ENCODE results near the gene ADRA2B. TPM values are rescaled to one million over a fixed set of nuclear protein-coding genes. Genes with fewer than 3 reads are reported as not detected.

ADRA2B gene
- total and polyA plus RNA-seq, 2 donors (not counting 3 experiments of a cell fraction or from before 2014, with no cell fraction given), result not detected

- Histone ChIP-seq H3K27me3 (ENCODE audit: control insufficient read depth in 2 of 2, insufficient read depth in 2 of 2, low read length in 2 of 2) (peaks cover 0 to 3% of the 10 kb centered on the region in 2 experiments), H3K27ac (ENCODE audit: insufficient read depth, low read depth, low read length) (no peak overlapping the region), H3K4me2 (ENCODE audit: insufficient read depth, low read length) (no peak overlapping the region), H3K79me2 (ENCODE audit: control insufficient read depth, insufficient read depth, low read length) (no peaks in the 10 kb centered on the region), H3K9me1 (replicated peaks; ENCODE audit: control insufficient read depth, extremely low read depth, insufficient read depth, low read length) (no peaks in the 10 kb centered on the region), H3K36me3 (ENCODE audit: control insufficient read depth in 2 of 2, extremely low read depth in 1 of 2, insufficient read depth in 2 of 2, low read length in 2 of 2) (no peaks in the 10 kb centered on the region), H4K20me1 (replicated peaks; ENCODE audit: control insufficient read depth, extremely low read depth, insufficient read depth, low read length) (no peaks in the 10 kb centered on the region), H2AFZ (ENCODE audit: low read depth, low read length) (no peak overlapping the region), H3K9ac (replicated peaks; ENCODE audit: extremely low read depth, insufficient read depth, low read length) (no peak overlapping the region), H3K4me1 (ENCODE audit: control insufficient read depth, extremely low read depth, insufficient read depth, low read length) (no peaks in the 10 kb centered on the region), H3K9me3 (replicated peaks; ENCODE audit: control insufficient read depth, insufficient read depth, low read length) (no peaks in the 10 kb centered on the region), H3K4me3 (replicated peaks in 1 of 3; ENCODE audit: insufficient read depth in 1 of 3, low read depth in 1 of 3, low read length in 3 of 3) (no peak overlapping the region)
- TF ChIP-seq JUN (IDR thresholded peaks at IDR 0.05; ENCODE audit: borderline replicate concordance, insufficient read depth, insufficient read length, low read depth) (no peak), GATA2 (IDR thresholded peaks at IDR 0.05; ENCODE audit: insufficient read depth, insufficient read length, low read depth, low read length) (no peak), MYC (IDR thresholded peaks at IDR 0.05; ENCODE audit: low read depth, low read length) (no peak)
- FAIRE-seq, result no peak
- dilution Hi-C loops (cut with MboI; ENCODE audit: extremely low pct_ligation_motif_present, low sequenced_read_pairs), result no loop called here
- intact Hi-C loops (cut with micrococcal nuclease), result no loop called here
- DNase-seq (ENCODE audit: low read depth, low spot score), result no peak
- ChIA-PET CTCF (interaction anchor here (0.9 kb wide), 1 partner anchor 143 kb away, joined by 3 read pairs; no protein-coding TSS in a partner anchor), POLR2A (no interaction called here)
- BruUV-seq (replicated peaks), result no TSS peak
Measured at GRCh38 chr2:96135621-96136020, 19.2 kb upstream of the ADRA2B start.

- no peaks in the 10 kb centered on the region for H3K9me1 ChIP-seq (replicated peaks; ENCODE audit: control insufficient read depth, extremely low read depth, insufficient read depth, low read length)
- no peaks in the 10 kb centered on the region for H3K9me3 ChIP-seq (replicated peaks; ENCODE audit: control insufficient read depth, insufficient read depth, low read length)
- CTCF ChIA-PET, result interaction anchor here (0.9 kb wide), 1 partner anchor 142 kb away, joined by 3 read pairs; no protein-coding TSS in a partner anchor
- intact Hi-C loops (cut with micrococcal nuclease) (no loop called here), dilution Hi-C loops (cut with MboI; ENCODE audit: extremely low pct_ligation_motif_present, low sequenced_read_pairs) (no loop called here)
- H3K4me2 ChIP-seq (ENCODE audit: insufficient read depth, low read length), result no peak overlapping the region
- no peak overlapping the region for H3K27ac ChIP-seq (ENCODE audit: insufficient read depth, low read depth, low read length)
- H3K36me3 ChIP-seq (ENCODE audit: control insufficient read depth in 2 of 2, extremely low read depth in 1 of 2, insufficient read depth in 2 of 2, low read length in 2 of 2), result no peaks in the 10 kb centered on the region
- no peak for FAIRE-seq
- no peak overlapping the region for H3K4me3 ChIP-seq (replicated peaks in 1 of 3; ENCODE audit: insufficient read depth in 1 of 3, low read depth in 1 of 3, low read length in 3 of 3)
- H3K27me3 ChIP-seq (ENCODE audit: control insufficient read depth in 2 of 2, insufficient read depth in 2 of 2, low read length in 2 of 2), result peaks cover 0 to 3% of the 10 kb centered on the region in 2 experiments
- BruUV-seq (replicated peaks), result no TSS peak
- H3K79me2 ChIP-seq (ENCODE audit: control insufficient read depth, insufficient read depth, low read length), result no peaks in the 10 kb centered on the region
- POLR2A ChIA-PET, result no interaction called here
- no peaks in the 10 kb centered on the region for H3K4me1 ChIP-seq (ENCODE audit: control insufficient read depth, extremely low read depth, insufficient read depth, low read length)
- H3K9ac ChIP-seq (replicated peaks; ENCODE audit: extremely low read depth, insufficient read depth, low read length), result no peak overlapping the region
- DNase-seq (ENCODE audit: low read depth, low spot score), result no peak
- H4K20me1 ChIP-seq (replicated peaks; ENCODE audit: control insufficient read depth, extremely low read depth, insufficient read depth, low read length), result no peaks in the 10 kb centered on the region
- H2AFZ ChIP-seq (ENCODE audit: low read depth, low read length), result no peak overlapping the region
- TF ChIP-seq JUN (IDR thresholded peaks at IDR 0.05; ENCODE audit: borderline replicate concordance, insufficient read depth, insufficient read length, low read depth) (no peak), CTCF (IDR thresholded peaks at IDR 0.05; ENCODE audit: extremely low read depth in 1 of 2, insufficient read depth in 1 of 2, low read depth in 1 of 2, low read length in 2 of 2) (no peak), FOS (IDR thresholded peaks at IDR 0.05; ENCODE audit: borderline replicate concordance, insufficient read depth, low read length) (no peak), EZH2 (IDR thresholded peaks at IDR 0.05; ENCODE audit: borderline replicate concordance, low read depth, low read length, severe bottlenecking) (no peak), MAX (IDR thresholded peaks at IDR 0.05; ENCODE audit: insufficient read depth, insufficient read length) (no peak), MYC (IDR thresholded peaks at IDR 0.05; ENCODE audit: low read depth, low read length) (no peak), POLR2A (IDR thresholded peaks at IDR 0.05; ENCODE audit: low read depth, low read length) (no peak), POLR2AphosphoS5 (IDR thresholded peaks at IDR 0.05; ENCODE audit: insufficient read depth, low read depth, low read length) (no peak), GATA2 (IDR thresholded peaks at IDR 0.05; ENCODE audit: insufficient read depth, insufficient read length, low read depth, low read length) (no peak)
Measured at GRCh38 chr2:96135171-96135570, 18.8 kb upstream of the ADRA2B start.

Data from endothelial cell of umbilical vein (primary cell).